Loucy (cell line): Measurements from ENCODE around the gene VAMP7.

Source experiments
- H2AFZ ChIP-seq: fragments of 200-600 bp; sonication (generic); 2 replicates; pipeline ENCODE4 v1.6.0; 2016; ENCODE audit warnings: antibody characterized with exemption, mild to moderate bottlenecking, low read length, moderate library complexity
- H3F3A ChIP-seq: fragments of 200-600 bp; 2 replicates; pipeline ENCODE4 v1.6.0; 2016; ENCODE audit warnings: antibody characterized with exemption, low read depth, mild to moderate bottlenecking
- H3K27me3 ChIP-seq: fragments of 200-600 bp; sonication (generic); 2 replicates; pipeline ENCODE4 v1.6.1; 2014; ENCODE audit warnings: low read length, mild to moderate bottlenecking; ENCODE audit not compliant: insufficient read depth, poor library complexity, severe bottlenecking
- H3K36me3 ChIP-seq: fragments of 200-600 bp; sonication (generic); 2 replicates; pipeline ENCODE4 v1.6.1; 2016; ENCODE audit warnings: low read length; ENCODE audit not compliant: insufficient read depth
- H3K4me1 ChIP-seq: fragments of 200-600 bp; sonication (generic); 2 replicates; pipeline ENCODE4 v1.5.1; 2014; ENCODE audit warnings: low read length, mild to moderate bottlenecking; ENCODE audit not compliant: insufficient read depth, poor library complexity, severe bottlenecking
- H3K4me2 ChIP-seq: fragments of 200-600 bp; sonication (generic); 2 replicates; pipeline ENCODE4 v1.6.0; 2014; ENCODE audit warnings: antibody characterized with exemption, low read length, low read depth, mild to moderate bottlenecking; ENCODE audit not compliant: poor library complexity, severe bottlenecking
- H3K4me3 ChIP-seq: fragments of 200-600 bp; sonication (generic); 2 replicates; pipeline ENCODE4 v1.5.1; 2014; ENCODE audit warnings: low read length, mild to moderate bottlenecking, mixed read lengths; ENCODE audit not compliant: poor library complexity, severe bottlenecking
- H3K79me2 ChIP-seq: fragments of 200-600 bp; sonication (generic); 2 replicates; pipeline ENCODE4 v1.6.1; 2014; ENCODE audit warnings: low read length; ENCODE audit not compliant: insufficient read depth
- H3K9ac ChIP-seq: fragments of 200-600 bp; sonication (generic); 2 replicates; pipeline ENCODE4 v1.6.0; 2014; ENCODE audit warnings: mild to moderate bottlenecking, low read depth, low read length, moderate library complexity; ENCODE audit not compliant: poor library complexity, severe bottlenecking
- H3K9me2 ChIP-seq: fragments of 200-600 bp; sonication (generic); replicated peaks from 2 replicates; pipeline ENCODE4 v1.6.1; 2016; ENCODE audit warnings: low read depth, low read length, mixed read lengths
- H3K9me3 ChIP-seq: fragments of 200-600 bp; sonication (generic); 2 replicates; pipeline ENCODE4 v1.6.1; 2014; ENCODE audit warnings: mild to moderate bottlenecking, antibody characterized with exemption, low read length, low read depth; ENCODE audit not compliant: insufficient read depth
- H4K20me1 ChIP-seq: fragments of 200-600 bp; sonication (generic); 2 replicates; pipeline ENCODE4 v1.6.0; 2014; ENCODE audit warnings: antibody characterized with exemption, low read length, mild to moderate bottlenecking; ENCODE audit not compliant: insufficient read depth, poor library complexity, severe bottlenecking
- EZH2phosphoT487 ChIP-seq: fragments of 200-600 bp; IDR thresholded peaks from 2 replicates; pipeline ENCODE4 v1.6.1; 2018; ENCODE audit warnings: antibody characterized with exemption, mild to moderate bottlenecking, moderate library complexity, borderline replicate concordance
- TF ChIP-seq, protein P1 (sequence below): fragments of 200-600 bp; sonication (generic); conservative IDR thresholded peaks from 2 replicates; pipeline ENCODE4 v1.5.1; 2014; ENCODE audit warnings: mild to moderate bottlenecking, antibody characterized with exemption, low read length

Gene VAMP7

DNA sequence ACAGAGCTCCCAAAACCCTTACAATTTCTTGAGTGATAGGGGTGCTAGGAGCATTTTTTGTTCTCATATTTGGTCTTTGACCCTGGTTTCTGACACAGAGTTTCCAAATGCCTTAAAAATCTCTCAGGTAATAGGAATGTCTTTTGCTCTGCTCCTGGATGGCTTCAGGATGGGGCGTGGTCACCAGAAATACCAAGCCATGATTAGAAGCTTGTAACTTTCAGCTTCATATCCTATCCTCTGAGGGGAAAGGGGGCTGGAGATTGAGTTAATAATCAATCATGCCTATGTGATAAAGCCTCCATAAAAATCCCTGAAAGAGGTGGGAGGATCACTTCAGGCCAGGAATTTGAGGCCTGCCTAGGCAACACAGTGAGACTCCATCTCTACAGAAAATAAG lies 81.8 kb downstream of the VAMP7 start:
- no peaks in the 10 kb centered on the region for H4K20me1 ChIP-seq
- TF ChIP-seq EZH2phosphoT487, result no peak
- TF ChIP-seq, protein P1, sequence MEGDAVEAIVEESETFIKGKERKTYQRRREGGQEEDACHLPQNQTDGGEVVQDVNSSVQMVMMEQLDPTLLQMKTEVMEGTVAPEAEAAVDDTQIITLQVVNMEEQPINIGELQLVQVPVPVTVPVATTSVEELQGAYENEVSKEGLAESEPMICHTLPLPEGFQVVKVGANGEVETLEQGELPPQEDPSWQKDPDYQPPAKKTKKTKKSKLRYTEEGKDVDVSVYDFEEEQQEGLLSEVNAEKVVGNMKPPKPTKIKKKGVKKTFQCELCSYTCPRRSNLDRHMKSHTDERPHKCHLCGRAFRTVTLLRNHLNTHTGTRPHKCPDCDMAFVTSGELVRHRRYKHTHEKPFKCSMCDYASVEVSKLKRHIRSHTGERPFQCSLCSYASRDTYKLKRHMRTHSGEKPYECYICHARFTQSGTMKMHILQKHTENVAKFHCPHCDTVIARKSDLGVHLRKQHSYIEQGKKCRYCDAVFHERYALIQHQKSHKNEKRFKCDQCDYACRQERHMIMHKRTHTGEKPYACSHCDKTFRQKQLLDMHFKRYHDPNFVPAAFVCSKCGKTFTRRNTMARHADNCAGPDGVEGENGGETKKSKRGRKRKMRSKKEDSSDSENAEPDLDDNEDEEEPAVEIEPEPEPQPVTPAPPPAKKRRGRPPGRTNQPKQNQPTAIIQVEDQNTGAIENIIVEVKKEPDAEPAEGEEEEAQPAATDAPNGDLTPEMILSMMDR, result no peak
- H3K79me2 ChIP-seq, result no peaks in the 10 kb centered on the region
- H3F3A ChIP-seq, result no peaks in the 10 kb centered on the region
- H3K4me1 ChIP-seq, result peaks cover 9% of the 10 kb centered on the region
- no peaks in the 10 kb centered on the region; the same call in 1 of the 2 replicates for H3K9me3 ChIP-seq
- no peak overlapping the region for H3K4me2 ChIP-seq
- no peaks in the 10 kb centered on the region for H3K36me3 ChIP-seq
- H2AFZ ChIP-seq, result no peak overlapping the region
- no peak overlapping the region for H3K4me3 ChIP-seq
- no peaks in the 10 kb centered on the region for H3K27me3 ChIP-seq
- no peak overlapping the region for H3K9ac ChIP-seq
- no peaks in the 10 kb centered on the region for H3K9me2 ChIP-seq

DNA sequence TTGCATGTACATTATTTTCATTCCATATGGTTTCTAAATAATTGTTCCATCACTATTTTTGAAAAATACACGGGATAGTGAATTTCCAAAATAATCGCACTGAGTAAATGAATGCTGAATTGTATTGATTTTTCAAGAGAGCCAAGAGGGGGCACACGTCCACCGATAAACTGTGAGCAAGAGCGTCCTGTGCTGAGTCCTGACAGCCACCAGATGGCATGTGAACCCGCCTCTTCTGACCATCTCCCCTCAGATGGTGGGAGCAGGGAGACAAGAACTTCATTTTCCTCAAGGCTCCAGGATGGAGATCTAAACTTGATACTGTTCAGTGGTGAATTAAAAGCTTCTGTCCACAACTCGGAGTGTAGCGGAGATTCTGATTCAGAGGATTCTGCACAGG lies 85.7 kb downstream of the VAMP7 start:
- H2AFZ ChIP-seq, result no peak overlapping the region
- no peaks in the 10 kb centered on the region for H3F3A ChIP-seq
- H4K20me1 ChIP-seq, result no peaks in the 10 kb centered on the region
- peak overlapping the region; percentile 58 for H3K9ac ChIP-seq
- H3K4me2 ChIP-seq, result no peak overlapping the region
- H3K9me2 ChIP-seq, result no peaks in the 10 kb centered on the region
- H3K79me2 ChIP-seq, result no peaks in the 10 kb centered on the region
- no peaks in the 10 kb centered on the region for H3K36me3 ChIP-seq
- no peaks in the 10 kb centered on the region for H3K27me3 ChIP-seq
- H3K4me1 ChIP-seq, result peaks cover 15% of the 10 kb centered on the region
- H3K4me3 ChIP-seq, result no peak overlapping the region
- TF ChIP-seq EZH2phosphoT487, result no peak
- TF ChIP-seq, protein P1, result peak; percentile 96
- no peaks in the 10 kb centered on the region; the same call in 1 of the 2 replicates for H3K9me3 ChIP-seq

DNA sequence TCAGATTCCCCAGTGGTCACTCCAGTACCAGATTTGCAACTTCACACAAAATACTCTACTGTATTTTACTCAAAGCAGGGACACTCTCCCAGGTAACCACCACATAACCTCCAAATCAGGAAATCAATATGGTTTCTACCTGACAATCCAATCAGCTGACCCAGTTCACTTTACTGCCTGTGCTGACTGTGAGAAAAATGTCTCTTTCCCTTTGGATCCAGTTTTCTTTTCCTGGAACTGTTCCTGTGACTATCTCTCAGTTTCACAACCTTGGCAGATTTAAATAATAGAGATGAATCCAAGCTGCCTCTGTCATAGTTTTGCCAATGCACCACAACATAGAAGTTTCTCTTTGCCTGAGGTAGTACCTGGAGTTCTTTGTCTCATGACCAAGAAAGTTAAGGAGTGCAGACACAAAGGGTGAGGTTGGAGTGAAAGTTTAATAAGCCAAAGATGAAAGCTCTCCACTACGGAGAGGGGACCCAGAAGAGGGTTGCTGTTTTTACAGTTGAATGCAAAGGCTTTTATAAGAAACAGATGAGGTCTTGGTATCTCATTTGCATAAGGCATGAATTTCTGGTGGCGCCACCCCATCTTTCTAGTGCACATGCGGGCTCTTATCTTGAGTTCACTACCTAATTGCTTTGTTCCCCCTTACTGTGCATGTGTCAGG lies 86.6 kb downstream of the VAMP7 start:
- no peaks in the 10 kb centered on the region for H3K79me2 ChIP-seq
- peak overlapping the region; percentile 58 for H3K9ac ChIP-seq
- H3K36me3 ChIP-seq, result no peaks in the 10 kb centered on the region
- H3K4me3 ChIP-seq, result no peak overlapping the region
- no peak overlapping the region for H2AFZ ChIP-seq
- TF ChIP-seq, protein P1, result no peak
- no peak for TF ChIP-seq EZH2phosphoT487
- peak overlapping the region; percentile 32 for H3K4me2 ChIP-seq
- no peaks in the 10 kb centered on the region; the same call in 1 of the 2 replicates for H3K9me3 ChIP-seq
- H3K9me2 ChIP-seq, result no peaks in the 10 kb centered on the region
- H4K20me1 ChIP-seq, result no peaks in the 10 kb centered on the region
- no peaks in the 10 kb centered on the region for H3K27me3 ChIP-seq
- no peaks in the 10 kb centered on the region for H3F3A ChIP-seq
- peaks cover 17% of the 10 kb centered on the region for H3K4me1 ChIP-seq
